GM21528 (cell line): ENCODE results near the gene GAS2.

Experiments
- ATAC-seq: cut with Tn5 transposase; IDR thresholded peaks from one replicate; pipeline ENCODE4 v1.9.1; 2021; ENCODE audit warnings: mild to moderate bottlenecking, moderate library complexity; ENCODE audit not compliant: unreplicated experiment, low FRiP score

The GAS2 gene

DNA sequence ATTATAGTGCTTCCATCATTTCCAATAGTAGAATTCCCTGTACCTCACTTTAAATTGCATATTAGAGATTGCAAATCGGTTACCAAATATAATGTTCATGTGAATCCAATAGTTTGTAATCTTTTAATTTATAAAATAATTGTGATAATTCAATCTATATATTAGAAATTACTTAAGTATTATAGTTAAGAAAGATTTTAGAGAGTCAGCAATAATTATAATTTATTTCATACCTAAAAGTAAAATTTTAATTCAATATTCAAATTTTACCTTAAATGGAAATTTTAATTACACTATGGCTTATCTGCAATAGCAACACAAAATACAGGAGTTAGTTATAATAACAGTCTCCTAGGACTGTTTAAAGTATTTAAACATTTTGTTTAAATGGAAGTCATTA is 180.3 kb downstream of the GAS2 start:
- ATAC-seq, result no peak

DNA sequence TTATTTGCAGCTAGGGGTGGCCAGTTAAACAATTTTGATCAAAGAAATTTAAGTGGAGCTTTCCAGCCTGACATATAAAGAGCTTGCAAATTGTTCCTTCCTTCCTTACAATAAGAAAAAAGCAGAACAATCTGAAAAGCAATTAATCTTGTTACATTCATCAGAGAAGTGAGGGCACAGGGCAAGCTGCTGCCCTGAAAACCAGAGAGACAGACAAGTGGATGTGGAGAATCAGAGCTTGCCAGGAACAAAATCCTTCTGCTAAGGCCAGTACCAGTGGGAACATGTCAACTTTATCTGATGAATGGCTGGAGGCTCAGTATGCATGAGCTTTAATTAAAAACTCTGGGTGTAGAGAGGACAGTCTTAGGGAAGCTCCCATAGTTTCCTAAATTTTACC is 185.1 kb downstream of the GAS2 start:
- no peak for ATAC-seq

DNA sequence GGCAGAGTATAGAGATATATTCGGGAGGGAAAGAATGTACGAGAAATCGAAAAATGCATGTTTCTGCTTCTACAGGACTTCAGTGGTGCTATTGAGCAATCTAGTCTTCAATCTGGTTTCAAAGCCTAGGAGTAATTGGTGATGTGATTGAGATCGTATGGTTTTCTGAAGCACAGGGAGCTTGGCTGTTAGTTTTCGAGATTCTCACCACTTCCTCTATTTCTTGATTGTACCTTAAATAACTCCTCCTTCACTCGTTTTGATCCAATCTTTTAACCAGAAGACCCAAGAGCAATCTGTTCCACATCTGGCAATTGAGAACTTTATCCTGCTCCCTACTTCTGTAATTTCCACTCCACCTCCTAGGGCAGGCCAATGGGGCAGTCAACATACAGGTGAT is 193.3 kb downstream of the GAS2 start:
- ATAC-seq, result no peak

DNA sequence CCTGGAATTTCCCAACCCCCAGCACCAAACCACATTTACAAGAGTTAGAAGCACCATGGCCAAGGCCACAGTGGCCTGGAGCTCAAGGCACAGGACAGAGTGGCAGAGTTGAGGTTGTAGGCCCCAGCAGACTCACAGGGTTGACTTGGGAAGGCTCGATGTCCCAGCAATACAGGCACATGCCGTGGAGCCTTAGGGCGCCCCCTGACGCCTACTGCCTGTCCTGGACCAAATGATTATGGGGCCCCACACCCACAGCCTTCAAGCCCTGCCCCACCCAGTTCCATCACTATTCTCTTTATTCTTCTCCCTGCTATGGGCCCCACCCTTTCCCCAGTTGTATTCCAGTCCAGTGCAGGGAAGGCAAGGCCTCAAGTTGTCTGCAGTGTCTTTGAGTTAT is 193.8 kb downstream of the GAS2 start, which contains the start of gene CCDC179:
TSS of gene CCDC179 (minus strand) at position 234 of the 400 bp plus-strand sequence. CDS start at position 181, 53 bp downstream.
- ATAC-seq, result no peak
